ENCODE data around the gene SLC18A2.
"Not testable (repeated sequence)": the region's sequence is repeated elsewhere in the genome, so short reads cannot be mapped to it uniquely, and the experiment has no call there.

The SLC18A2 gene

DNA sequence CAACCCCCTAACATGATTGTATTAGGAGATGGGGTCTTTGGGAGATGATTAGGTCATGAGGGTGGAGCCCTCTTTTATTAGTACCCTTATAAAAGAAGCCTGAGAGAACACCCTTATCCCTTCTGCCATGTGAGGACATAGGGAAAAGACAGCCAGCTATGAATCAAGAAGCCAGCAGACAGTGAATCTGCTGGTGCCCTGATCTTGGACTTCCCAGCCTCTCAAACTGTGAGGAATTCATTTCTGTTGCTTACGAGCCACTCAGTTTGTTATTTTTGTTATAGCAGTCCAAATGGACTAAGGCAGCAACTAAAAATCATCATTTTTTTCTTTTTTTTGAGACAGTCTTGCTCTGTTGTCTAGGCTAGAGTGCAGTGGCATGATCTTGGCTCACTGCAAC lies 59.8 kb downstream of the SLC18A2 start:
- H3K4me3 ChIP-seq (replicated peaks in 1 of 2; ENCODE audit: low read depth in 2 of 2, low read length in 2 of 2): no peak overlapping the region
- DNase-seq (ENCODE audit: low read depth in 2 of 2): no peak
- TF ChIP-seq, protein P1, sequence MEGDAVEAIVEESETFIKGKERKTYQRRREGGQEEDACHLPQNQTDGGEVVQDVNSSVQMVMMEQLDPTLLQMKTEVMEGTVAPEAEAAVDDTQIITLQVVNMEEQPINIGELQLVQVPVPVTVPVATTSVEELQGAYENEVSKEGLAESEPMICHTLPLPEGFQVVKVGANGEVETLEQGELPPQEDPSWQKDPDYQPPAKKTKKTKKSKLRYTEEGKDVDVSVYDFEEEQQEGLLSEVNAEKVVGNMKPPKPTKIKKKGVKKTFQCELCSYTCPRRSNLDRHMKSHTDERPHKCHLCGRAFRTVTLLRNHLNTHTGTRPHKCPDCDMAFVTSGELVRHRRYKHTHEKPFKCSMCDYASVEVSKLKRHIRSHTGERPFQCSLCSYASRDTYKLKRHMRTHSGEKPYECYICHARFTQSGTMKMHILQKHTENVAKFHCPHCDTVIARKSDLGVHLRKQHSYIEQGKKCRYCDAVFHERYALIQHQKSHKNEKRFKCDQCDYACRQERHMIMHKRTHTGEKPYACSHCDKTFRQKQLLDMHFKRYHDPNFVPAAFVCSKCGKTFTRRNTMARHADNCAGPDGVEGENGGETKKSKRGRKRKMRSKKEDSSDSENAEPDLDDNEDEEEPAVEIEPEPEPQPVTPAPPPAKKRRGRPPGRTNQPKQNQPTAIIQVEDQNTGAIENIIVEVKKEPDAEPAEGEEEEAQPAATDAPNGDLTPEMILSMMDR (IDR thresholded peaks at IDR 0.05; ENCODE audit: low read depth, low read length): no peak

DNA sequence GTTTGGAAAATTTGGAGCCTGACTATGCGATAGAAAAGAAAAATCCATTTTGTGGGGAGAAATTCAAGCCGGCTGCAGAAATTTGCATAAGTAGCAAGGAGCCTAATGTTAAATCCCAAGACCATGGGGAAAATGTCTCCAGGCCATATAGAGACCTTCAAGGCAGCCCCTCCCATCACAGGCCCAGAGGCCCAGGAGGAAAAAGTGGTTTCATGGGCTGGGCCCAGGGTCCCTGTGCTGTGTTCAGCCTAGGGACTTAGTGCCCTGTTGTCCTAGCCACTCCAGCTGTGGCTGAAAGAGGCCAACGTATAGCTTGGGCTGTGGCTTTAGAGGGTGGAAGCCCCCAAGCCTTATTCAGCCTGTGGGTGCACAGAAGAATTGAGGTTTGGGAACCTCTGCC lies 62.5 kb downstream of the SLC18A2 start:
- DNase-seq (ENCODE audit: low read depth in 2 of 2); H3K4me3 ChIP-seq (replicated peaks in 1 of 2; ENCODE audit: low read depth in 2 of 2, low read length in 2 of 2): not testable (repeated sequence)

DNA sequence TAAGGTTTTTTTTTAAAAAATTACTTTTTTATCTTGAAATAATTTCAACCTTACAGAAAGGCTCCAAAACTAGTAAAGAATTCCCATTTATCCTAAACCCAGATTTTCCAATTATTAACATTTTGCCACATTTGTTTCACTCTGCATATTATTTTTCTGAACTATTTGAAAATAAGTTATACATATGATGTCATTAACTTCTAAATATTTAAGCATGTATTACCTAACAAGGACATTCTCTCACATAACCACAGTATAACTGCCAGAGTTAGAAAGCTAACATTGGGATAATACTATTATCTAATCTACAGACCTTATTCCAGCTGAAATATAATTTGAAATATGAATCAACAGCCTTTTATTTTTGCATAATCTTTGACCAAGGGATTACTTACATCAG lies 65.8 kb downstream of the SLC18A2 start:
- TF ChIP-seq, protein P1 (IDR thresholded peaks at IDR 0.05; ENCODE audit: low read depth, low read length): no peak
- no peak for DNase-seq (ENCODE audit: low read depth in 2 of 2)
- no peak overlapping the region for H3K4me3 ChIP-seq (replicated peaks in 1 of 2; ENCODE audit: low read depth in 2 of 2, low read length in 2 of 2)

DNA sequence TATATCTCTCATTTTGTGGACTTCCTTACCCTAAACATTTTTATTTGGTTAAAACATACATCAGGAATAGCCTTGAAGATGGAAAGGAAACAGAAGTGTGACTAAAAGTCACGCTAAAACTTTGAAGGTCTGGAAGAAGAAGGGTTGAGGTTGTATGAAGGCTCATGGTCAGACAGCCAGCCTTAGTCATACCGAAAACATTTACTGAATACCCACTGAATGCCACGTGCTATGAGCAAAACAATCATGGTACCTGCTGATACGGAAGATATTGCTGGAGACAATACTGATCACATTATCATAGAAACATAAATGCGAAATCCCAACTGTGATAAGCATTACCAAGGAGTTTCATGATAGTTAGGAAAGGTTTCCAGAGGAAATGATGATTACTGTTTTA lies 70.3 kb downstream of the SLC18A2 start:
- TF ChIP-seq, protein P1 (IDR thresholded peaks at IDR 0.05; ENCODE audit: low read depth, low read length): no peak
- no peak for DNase-seq (ENCODE audit: low read depth in 2 of 2)
- H3K4me3 ChIP-seq (replicated peaks in 1 of 2; ENCODE audit: low read depth in 2 of 2, low read length in 2 of 2): no peak overlapping the region

DNA sequence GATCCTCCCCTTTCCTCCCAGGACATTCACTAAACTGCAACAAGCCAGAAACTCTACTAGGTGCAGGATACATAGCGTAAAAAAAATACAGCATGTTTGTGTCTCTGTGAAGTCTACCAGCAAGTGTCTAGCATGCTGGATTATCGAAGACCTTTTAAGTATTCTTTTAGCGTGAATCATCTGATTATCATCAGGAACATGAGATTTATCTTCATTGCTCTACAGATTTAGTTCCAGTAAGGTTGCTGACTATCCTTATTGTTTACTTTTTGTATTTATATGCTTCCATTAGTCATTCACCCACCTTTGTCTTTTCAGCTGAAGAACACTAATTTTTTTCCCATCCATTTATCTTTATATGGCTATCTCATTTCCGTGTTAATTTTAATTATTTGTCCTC lies 71.5 kb downstream of the SLC18A2 start:
- TF ChIP-seq, protein P1 (IDR thresholded peaks at IDR 0.05; ENCODE audit: low read depth, low read length): no peak
- no peak for DNase-seq (ENCODE audit: low read depth in 2 of 2)
- H3K4me3 ChIP-seq (replicated peaks in 1 of 2; ENCODE audit: low read depth in 2 of 2, low read length in 2 of 2): no peak overlapping the region

DNA sequence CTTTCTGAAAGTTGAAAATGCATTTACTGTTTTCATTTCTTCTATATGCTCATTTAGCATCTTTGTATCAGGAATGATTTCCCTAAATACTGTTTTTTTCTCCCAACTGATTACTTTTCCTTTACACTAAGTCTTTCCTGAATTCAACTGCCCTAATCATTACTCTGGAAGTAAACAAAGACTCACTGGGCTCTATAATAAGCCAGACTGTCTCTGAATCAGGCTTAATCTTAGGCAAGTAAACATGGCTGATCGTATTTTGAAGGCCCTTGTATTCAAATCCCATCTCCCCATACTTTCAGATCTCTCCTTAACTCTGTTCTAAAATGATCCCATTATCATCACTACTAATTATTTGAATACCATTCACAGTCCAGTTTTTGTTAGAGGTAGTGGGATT lies 72.7 kb downstream of the SLC18A2 start:
- TF ChIP-seq, protein P1 (IDR thresholded peaks at IDR 0.05; ENCODE audit: low read depth, low read length): no peak
- H3K4me3 ChIP-seq (replicated peaks in 1 of 2; ENCODE audit: low read depth in 2 of 2, low read length in 2 of 2): no peak overlapping the region
- DNase-seq (ENCODE audit: low read depth in 2 of 2): no peak

DNA sequence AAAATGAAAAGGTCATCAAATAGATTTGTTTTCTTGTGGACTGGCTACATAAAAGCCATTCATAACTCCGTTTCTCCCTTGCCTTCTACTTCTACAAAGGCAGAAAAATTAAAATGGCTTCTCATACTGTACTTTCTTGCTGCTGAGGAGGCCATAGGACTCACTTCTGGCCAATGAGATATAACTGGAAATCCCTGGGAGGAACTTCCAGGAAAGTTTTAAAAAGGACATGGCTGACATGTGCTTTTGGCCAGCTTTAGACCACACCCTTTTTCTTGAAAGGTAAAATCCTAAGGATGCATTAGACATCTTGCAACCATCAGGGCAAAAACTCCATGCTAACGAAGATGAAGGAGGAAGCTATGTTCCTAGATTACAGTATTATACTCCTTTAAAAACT lies 75.8 kb downstream of the SLC18A2 start:
- TF ChIP-seq, protein P1 (IDR thresholded peaks at IDR 0.05; ENCODE audit: low read depth, low read length): no peak
- no peak overlapping the region for H3K4me3 ChIP-seq (replicated peaks in 1 of 2; ENCODE audit: low read depth in 2 of 2, low read length in 2 of 2)
- DNase-seq (ENCODE audit: low read depth in 2 of 2): no peak

Data from cardiac fibroblast (primary cell).